ENCODE results near the gene DENND5B.
"Not testable (repeated sequence)": the region's sequence is repeated elsewhere in the genome, so short reads cannot be mapped to it uniquely, and the experiment has no call there.

DENND5B gene

GRCh38 chr12:31498424-31498823, 92.5 kb downstream of the DENND5B start:
- DNase-seq = no peak

- DNase-seq = peak; percentile 29
Observed at GRCh38 chr12:31496257-31496656, 94.7 kb downstream of the DENND5B start.

GRCh38 chr12:31494455-31494854, 96.5 kb downstream of the DENND5B start:
- DNase-seq = no peak

GRCh38 chr12:31492599-31493196, 98.2 kb downstream of the DENND5B start:
- DNase-seq = no peak

- peak; percentile 93 for DNase-seq
Observed at GRCh38 chr12:31491841-31492598, 98.9 kb downstream of the DENND5B start.

- DNase-seq = no peak
Observed at GRCh38 chr12:31491241-31491794, 99.6 kb downstream of the DENND5B start.

GRCh38 chr12:31488737-31489338, 102.1 kb downstream of the DENND5B start:
- no peak for DNase-seq

- DNase-seq = no peak
Observed at GRCh38 chr12:31485571-31485970, 105.4 kb downstream of the DENND5B start.

GRCh38 chr12:31482816-31483215, 108.1 kb downstream of the DENND5B start:
- peak; percentile 36 for DNase-seq

GRCh38 chr12:31481415-31481814, 109.5 kb downstream of the DENND5B start:
- DNase-seq = no peak

GRCh38 chr12:31479516-31480210, 111.3 kb downstream of the DENND5B start:
- DNase-seq = no peak

- no peak for DNase-seq
Observed at GRCh38 chr12:31478898-31479297, 112.0 kb downstream of the DENND5B start.

- DNase-seq = no peak
Observed at GRCh38 chr12:31478425-31478824, 112.5 kb downstream of the DENND5B start.

- DNase-seq = no peak
Observed at GRCh38 chr12:31477687-31478086, 113.2 kb downstream of the DENND5B start.

- DNase-seq = no peak
Observed at GRCh38 chr12:31476437-31476836, 114.5 kb downstream of the DENND5B start.

GRCh38 chr12:31475610-31476009, 115.3 kb downstream of the DENND5B start:
- not testable (repeated sequence) for DNase-seq

GRCh38 chr12:31474751-31475150, 116.2 kb downstream of the DENND5B start:
- DNase-seq = no peak

- DNase-seq = no peak
Observed at GRCh38 chr12:31471823-31472222, 119.1 kb downstream of the DENND5B start.

GRCh38 chr12:31471051-31471450, 119.9 kb downstream of the DENND5B start:
- no peak for DNase-seq

GRCh38 chr12:31470459-31470858, 120.5 kb downstream of the DENND5B start:
- no peak for DNase-seq

- DNase-seq = no peak
Observed at GRCh38 chr12:31466768-31467167, 124.2 kb downstream of the DENND5B start.

GRCh38 chr12:31465002-31465401, 125.9 kb downstream of the DENND5B start:
- DNase-seq = no peak

GRCh38 chr12:31460024-31460423, 130.9 kb downstream of the DENND5B start:
- DNase-seq = no peak

Measured in fibroblast of skin of right quadriceps (primary cell).